Measurements from ENCODE around the gene GKAP1.
"Not testable (repeated sequence)": the region's sequence is repeated elsewhere in the genome, so short reads cannot be mapped to it uniquely, and the experiment has no call there.

The GKAP1 gene

DNA sequence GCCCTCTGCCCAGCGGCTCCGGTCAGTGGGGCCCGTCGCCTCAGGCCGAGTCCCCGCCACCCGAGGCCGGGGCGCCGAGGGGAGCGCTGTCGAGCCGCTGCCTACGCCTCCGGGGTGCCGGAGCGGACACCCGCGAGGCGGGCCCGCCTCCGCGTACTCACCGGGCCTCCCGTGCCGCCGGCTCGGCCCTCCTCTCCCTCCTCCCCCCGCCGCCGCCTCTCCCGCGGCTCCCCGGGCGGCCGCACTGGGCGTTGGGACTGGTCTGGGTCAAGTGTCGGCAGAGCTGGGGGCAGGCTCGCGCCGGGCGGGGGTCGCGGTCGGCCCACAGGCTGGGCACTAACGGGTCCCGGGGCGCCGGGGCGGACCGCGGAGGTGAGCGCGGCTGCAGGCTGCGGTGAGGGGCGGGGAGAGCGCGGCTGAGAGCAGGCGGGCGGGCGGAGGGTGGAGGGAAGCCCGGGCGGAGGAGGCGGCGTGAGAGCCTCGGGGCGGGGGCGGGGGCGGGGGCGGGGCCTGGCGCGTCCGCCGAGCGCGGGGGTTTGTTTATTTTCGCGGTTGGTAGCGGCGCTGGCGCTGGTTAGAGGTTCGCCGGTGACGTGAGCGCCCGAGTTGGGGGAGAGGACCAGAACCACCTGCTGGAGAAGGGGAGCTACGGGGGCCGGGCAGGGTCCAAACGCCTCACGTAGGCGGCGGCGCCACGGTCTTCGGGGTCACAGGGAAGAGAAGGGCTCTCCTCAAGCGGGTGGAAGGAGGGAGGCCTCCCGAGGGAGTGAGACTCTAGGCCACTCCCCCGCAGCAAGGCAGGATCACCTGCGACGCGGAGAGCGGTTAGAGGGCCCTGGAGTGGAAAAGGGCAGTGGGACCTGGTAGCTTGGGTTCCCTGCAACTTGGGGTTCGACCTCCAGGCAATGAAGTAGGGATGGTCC is at the start of gene GKAP1:
Gene GKAP1, minus strand, starts transcription at position 414 of the 923 bp plus-strand sequence. CDS start 11,252 bp downstream, outside the sequence.
- peak; percentile 33 to 41 (median 39) for DNase-seq (ENCODE audit: low read depth in 3 of 3)

DNA sequence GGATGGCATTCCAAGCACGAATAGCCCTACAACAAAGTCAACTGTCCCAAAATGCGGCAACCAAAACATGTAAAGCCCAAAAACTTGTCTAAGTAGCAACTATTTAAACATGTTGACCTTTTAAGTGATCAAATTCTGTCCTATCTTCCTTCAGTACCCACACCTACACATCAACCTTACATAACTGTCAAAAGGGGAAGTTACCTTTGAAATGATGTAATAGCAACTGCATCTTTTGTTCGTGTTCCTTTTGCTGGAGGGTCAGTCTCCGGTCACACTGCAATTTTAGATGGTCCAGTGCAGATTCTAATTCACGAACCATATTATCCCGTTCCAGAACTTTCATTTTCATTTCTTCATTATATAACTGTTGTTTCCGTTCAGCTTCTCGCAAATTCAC is 32.3 kb upstream of the GKAP1 start:
- DNase-seq (ENCODE audit: low read depth in 3 of 3) = not testable (repeated sequence)

DNA sequence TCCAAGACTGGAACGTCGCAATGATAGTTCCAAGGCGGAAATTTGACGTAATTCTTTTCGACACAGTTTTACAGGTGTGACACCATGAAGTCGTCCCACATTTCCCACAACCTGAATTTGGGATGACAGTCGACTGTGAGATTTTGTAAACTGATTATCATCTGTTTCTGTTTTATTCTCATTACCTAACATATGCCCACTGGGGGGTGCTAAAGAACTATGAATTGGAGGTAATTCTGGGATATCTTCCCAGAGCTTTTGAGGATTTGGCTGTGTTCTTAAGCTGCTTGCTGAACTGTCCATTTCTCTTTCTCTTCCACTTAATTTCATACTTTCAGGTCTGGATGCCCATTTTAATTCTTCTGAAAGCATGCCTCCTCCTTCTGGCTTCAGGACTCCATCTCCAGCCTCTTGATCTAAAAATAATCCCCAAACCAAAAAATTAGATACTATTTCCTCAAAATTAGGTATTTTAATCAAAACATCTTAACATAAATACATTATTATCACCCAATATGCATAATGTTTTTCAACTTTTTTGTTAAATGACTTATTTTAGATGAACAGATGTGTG is 19.6 kb upstream of the GKAP1 start:
- DNase-seq (ENCODE audit: low read depth in 3 of 3) = not testable (repeated sequence)

DNA sequence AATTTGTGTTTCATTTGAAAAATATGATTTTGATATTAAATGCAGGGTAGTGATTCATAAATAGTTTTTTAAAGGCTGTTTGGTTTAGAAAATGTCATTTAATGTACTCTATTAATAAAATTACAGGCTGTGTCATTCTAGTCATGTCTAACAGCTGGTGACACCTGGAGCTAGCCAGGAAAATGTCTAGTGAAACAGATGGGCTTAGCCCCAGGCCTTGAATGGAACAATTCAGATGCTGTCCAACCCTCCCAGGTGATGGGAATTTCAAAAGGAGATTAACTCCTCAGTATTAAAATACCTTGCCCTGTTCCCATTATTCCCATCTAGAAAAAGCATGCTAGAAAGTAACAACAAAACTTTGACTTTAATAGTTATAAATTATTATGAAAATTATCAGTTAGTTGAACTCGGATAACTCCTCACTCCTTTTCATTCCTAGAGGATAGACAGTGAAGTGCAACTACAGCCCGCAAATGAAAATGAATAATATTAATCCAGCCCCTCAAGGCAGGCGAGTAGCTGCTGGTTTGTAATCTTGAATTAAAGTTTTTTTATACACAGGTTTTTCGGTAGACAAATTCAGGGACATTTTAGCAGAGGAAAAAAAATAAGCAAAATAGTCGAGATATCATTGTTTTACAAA is 13.0 kb upstream of the GKAP1 start:
- DNase-seq (ENCODE audit: low read depth in 3 of 3) = not testable (repeated sequence)

DNA sequence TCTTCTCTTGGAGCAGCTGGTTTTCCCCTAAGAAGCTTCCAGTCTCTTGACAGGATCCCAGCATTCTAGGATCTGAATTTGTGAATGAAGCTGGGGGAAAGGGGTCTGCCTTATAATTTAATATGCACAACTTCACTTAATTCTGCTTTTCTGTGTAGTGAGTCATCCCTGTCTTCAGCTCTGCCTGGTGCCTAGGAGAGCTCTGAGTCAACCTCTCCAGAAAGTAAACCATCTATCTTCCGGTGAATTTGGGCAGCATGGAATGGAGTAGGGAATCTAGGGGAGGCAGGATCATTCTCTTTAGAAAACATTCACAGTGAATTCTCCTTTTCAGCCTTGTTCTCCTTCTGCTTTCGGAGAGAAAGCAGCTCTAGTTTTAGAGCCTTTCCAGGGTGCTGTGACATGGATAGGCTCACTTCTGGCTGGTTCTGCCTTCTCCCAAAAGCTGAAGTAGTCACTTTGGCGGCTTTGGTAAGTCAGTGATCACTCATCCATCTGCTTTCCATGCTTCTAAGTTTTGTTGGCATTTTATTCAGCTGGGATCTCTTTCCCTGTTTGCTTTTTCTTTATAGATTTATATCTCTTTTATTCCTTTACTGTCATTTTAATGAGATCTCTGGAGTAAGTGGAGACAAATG is 7.5 kb upstream of the GKAP1 start:
- not testable (repeated sequence) for DNase-seq (ENCODE audit: low read depth in 3 of 3)

DNA sequence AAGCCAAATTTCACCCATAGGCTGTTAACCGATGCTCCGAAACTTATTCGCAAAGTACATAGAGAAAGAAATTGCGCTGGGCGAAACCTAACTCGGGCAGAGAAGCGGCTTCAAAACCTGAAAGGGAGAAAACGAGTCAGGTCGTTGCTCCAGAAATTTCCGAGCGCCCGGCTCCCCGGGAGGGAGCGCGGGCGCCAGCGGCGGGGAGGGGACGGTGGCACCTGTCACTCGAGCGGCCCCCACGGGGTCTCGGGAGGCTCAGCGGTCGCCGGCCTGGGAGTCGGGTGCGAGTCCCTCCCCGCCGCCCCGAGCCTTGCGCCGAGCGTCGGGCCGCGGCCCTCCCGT is 586 bp downstream of the GKAP1 start:
- DNase-seq (ENCODE audit: low read depth in 3 of 3) = peak in 2 of 3 donors; percentile 0 to 7

DNA sequence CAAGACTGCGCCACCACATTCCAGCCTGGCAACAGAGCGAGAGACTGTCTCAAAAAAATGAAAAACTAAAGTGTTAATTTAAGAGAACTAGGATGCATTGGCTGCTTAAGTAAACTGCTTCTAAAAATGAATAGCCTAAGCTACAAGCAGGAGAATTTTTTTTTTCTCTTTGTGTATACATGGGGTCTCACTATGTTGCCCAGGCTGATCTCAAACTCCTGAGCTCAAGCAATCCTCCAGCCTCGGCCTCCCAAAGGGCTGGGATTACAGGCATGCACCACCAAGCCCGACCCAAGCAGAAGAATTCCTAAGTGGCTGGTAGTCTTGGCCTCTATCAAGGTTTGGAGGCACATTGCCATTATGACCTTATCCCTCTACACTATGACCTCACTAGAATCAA is 2.4 kb downstream of the GKAP1 start:
- not testable (repeated sequence) for DNase-seq (ENCODE audit: low read depth in 3 of 3)

DNA sequence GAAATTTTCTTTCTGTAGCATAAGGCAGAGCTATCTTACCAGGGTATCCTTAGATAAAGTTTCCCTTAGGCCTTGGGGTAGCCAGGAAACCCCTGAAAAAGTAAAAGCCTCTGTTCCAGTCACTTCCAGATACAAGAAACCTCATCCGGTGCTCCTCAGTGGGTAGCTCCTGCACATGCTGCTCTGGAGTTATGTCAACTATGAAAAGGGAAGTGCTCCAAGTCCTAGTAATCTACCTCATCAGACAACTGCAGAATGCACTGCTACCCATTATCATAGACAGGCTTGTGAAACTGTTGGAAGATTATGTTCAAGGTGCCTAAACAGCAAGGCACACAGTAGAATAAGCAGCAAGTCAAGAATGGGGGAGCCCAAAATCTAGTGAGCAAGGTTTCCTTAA is 8.4 kb downstream of the GKAP1 start:
- DNase-seq (ENCODE audit: low read depth in 3 of 3) = not testable (repeated sequence)

DNA sequence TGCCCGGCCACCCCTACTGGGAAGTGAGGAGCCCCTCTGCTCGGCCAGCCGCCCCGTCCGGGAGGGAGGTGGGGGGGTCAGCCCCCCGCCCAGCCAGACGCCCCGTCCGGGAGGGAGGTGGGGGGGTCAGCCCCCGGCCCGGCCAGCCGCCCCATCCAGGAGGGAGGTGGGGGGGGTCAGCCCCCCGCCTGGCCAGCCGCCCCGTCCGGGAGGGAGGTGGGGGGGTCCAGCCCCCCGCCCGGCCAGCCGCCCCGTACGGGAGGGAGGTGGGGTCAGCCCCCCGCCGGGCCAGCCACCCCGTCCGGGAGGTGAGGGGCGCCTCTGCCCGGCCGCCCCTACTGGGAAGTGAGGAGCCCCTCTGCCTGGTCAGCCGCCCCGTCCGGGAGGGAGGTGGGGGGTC is 13.1 kb downstream of the GKAP1 start:
- not testable (repeated sequence) for DNase-seq (ENCODE audit: low read depth in 3 of 3)

DNA sequence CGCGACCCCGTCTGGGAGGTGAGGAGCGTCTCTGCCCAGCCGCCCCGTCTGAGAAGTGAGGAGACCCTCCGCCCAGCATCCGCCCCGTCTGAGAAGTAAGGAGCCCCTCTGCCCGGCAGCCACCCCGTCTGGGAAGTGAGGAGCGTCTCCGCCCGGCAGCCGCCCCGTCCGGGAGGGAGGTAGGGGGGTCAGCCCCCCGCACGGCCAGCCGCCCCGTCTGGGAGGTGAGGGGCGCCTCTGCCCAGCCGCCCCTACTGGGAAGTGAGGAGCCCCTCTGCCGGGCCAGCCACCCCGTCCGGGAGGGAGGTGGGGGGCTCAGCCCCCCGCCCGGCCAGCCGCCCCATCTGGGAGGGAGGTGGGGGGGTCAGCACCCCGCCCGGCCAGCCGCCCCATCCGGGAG is 13.6 kb downstream of the GKAP1 start:
- not testable (repeated sequence) for DNase-seq (ENCODE audit: low read depth in 3 of 3)

DNA sequence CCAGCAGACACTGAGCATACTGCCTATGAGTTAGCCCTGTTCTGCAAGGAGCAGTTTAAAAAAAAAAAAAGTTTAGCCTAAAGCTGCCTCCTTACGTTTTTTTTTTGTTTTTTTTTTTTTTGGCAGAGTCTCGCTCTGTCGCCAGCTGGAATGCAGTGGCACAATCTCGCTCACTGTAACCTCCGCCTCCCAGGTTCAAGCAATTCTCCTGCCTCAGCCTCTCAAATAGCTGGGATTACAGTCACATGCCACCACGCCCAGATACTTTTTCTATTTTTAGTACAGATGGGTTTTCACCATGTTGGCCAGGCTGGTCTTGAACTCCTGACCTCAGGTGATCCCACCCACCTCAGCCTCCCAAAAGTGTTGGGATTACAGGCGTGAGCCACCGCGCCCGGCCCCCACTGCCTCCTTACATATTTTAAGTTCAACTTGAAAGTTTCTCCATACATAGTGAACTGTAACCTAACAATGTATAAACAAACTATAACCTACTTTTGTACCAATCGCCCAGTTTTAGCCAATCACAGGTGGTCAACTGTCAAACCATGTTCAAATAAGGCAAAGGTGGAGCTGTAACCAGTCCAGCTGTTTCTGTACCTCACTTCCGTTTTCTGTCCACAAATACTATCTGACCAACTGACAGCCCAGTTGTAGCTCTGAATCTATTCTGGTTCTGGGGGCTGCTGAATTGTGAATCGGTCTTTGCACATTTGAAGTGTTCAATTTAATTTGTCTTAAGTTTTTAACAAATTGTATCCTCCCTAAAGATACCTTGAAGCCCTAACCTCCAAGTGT is 17.1 kb downstream of the GKAP1 start:
- no peak for DNase-seq (ENCODE audit: low read depth in 3 of 3)

DNA sequence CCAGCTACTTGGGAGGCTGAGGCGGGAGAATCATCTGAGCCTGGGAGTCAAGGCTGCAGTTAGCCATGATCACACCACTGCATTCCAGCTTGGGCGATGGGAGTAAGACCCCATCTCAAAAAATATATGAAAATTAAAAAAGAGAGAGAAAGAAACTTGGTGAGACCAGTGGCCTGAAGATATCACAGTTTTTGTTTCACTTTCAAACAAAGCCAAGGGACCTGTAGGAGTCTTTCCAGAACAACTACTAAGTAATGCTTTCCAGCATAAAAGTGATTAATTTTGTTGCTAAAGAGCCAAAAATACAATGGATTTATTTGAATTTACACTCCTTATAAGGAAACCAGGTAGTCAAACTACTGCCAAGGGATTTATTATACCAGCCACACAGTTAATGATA is 23.5 kb downstream of the GKAP1 start:
- DNase-seq (ENCODE audit: low read depth in 3 of 3) = no peak

DNA sequence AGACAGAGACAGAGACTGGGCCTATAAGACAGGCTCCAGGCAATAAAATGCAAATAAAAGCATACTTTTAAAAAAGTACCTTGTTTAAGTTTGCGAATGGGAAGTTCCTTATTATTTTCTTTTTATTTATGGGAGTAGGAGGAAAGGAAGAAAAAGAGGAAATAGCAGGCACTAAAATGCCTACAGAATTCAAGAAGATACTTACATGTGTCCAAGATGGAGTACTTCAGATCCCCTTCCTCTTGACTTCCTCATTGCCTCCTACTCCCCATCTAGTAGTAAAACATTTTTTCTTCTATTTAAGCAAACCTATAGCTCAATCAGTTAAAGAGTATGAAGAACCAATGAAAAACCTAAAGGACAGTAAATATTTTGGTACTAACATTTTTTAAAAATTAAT is 24.8 kb downstream of the GKAP1 start:
- no peak for DNase-seq (ENCODE audit: low read depth in 3 of 3)

DNA sequence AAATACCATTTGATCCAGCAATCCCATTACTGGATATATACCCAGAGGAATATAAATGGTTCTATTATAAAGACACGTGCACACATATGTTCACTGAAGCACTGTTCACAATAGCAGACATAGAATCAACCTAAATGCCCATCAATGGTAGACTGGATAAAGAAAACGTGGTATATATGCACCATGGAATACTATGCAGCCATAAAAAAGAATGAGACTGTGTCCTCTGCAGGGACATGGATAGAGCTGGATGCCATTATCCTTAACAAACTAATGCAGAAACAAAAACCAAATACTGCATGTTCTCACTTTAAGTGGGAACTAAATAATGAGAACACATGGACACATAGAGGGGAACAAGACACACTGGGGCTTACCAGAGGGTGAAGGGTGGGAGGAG is 39.4 kb downstream of the GKAP1 start:
- DNase-seq (ENCODE audit: low read depth in 3 of 3) = no peak

DNA sequence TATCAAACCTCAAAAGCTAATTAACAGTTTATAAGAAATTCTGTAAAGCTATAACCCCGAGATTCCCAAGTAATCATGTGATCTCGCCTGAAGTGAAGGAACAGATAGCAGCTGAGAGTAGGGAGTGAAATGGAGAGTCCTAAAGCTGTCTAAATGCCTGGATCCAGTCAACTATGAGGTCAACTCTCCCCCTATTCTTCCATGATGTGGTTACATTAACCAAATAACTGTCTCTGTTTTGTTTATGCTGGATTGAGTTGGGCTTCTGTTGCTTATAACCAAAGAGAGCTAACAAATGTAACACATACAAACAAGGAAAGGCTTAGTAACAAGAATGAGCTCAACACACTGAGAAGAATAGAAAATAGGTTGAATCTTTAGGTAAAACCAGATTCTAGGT is 41.6 kb downstream of the GKAP1 start:
- no peak for DNase-seq (ENCODE audit: low read depth in 3 of 3)

DNA sequence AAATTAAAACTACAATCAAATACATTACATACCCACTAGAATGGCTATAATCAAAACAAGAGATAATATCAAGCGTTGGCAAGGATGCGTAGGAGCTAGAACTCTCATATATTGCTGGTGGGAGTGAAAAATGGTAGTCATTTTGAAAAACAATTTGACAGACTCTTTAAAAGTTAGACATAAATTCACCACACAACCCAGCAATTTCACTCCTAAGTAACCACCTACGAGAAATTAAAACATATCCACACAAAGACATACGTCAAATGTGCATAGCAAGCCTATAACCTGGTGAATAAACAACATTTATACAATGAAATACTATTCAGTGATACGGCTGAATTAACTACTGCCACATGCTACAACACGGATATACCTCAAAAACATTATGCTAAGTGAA is 44.7 kb downstream of the GKAP1 start:
- DNase-seq (ENCODE audit: low read depth in 3 of 3) = no peak

DNA sequence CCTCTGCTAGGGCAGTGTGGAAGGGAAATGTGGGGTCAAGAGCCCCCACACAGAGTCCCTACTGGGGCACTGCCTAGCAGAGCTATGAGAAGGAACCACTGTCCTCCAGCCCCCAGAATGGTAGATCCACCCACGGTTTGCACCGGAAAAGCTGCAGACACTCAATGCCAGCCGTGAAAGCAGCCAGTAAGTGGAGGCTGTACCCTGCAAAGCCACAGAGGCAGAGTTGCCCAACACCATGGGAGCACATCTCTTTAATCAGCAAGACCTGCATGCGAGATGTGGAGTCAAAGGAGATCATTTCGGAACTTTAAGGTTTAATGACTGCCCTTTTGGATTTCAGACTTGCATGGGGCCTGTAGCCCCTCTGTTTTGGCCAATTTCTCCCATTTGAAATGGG is 52.2 kb downstream of the GKAP1 start:
- DNase-seq (ENCODE audit: low read depth in 3 of 3) = no peak

DNA sequence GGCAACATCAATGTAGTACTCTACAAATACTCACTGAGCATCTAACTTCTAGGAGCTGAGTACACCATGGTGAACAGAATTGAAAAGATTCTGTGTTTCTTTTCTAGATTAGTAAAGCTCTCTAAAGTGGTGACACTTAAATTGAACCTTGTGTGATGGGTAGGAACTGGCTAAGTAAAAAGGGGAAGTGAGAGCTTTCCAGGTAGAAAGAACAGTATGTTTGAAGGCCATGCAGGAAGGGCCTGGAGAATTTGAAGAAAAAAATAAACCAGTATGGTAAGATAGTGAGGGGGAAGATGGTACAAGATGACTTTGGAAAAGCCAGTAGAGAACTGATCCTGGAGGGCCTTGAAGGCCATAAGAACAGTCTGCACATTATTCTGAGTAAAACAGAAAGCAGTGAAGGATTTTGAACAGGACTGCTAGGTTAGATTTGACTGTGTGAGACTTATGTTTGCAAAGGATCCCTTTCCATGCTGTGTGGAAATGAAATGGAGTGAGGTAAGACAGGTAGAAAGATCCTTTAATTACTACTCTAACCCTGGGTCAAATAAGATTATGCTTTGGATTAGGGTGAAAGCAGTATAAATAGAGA is 63.1 kb downstream of the GKAP1 start:
- no peak for DNase-seq (ENCODE audit: low read depth in 3 of 3)

DNA sequence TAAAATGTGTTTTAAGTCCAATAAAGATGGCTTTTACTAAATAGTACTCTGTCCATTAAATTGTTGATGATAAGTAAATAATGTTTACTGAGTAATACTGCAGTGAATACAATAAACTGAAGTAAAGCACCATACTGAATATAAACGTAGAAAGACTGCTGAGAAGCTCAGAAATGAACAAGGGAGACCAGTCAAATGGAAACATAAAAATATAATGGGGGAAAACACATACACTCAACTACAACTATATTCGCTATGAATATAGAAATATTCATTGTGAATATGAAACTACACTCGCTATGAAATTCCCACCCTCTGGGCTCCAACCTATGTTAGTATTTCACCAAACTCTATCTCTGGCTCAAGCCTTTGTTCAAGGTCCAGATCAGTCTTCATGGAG is 67.9 kb downstream of the GKAP1 start:
- no peak for DNase-seq (ENCODE audit: low read depth in 3 of 3)

DNA sequence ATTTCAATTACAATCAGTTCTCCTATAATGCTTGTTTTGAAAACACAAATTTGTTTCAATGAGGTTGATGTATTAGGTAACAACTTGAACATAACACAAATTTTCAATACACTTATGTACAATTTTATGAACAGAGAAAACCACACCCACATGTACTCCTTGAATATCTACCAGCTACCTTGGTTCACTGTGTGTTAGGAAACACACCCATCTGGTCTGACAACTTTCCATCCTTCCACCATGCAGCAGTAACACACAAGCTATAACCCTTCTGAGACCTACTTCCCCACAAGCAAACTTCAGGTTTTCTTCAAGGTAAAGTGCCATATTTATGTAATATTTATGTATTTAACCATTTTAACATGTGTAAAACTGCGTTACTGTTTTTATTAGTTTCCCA is 73.4 kb downstream of the GKAP1 start:
- DNase-seq (ENCODE audit: low read depth in 3 of 3) = no peak

DNA sequence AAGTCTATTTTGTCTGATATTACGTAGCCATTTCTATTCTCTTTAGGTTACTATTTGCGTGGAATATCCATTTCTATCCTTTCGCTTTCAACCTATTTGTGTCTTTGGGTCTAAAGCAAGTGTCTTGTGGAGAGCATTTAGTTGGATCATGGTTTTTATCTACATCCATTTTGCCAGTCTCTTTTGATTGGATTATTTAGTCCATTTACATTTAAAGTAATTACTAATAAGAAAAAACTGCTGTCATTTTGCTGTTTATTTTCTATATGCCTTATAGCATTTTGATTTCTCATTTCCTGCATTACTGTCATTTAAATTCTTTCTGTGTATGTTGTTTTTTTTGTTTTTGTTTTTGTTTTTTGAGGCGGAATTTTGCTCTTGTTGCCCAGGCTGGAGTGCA is 83.8 kb downstream of the GKAP1 start:
- DNase-seq (ENCODE audit: low read depth in 3 of 3) = no peak
